Measurements from ENCODE around the gene GRM3. TPM values are rescaled to one million over a fixed set of nuclear protein-coding genes. Genes with fewer than 3 reads are reported as not detected.

Gene GRM3
- total and polyA plus RNA-seq, 2 of the 13 experiments (the other 11 are each of a cell fraction or from before 2014, with no cell fraction given): not detected

GRCh38 chr7:86876146-86876545 is 232.4 kb downstream of the GRM3 start:
- intact Hi-C loops (cut with micrococcal nuclease; ENCODE audit: unreplicated experiment) (no loop called here), in situ Hi-C loops (cut with HindIII; ENCODE audit: extremely low pct_ligation_motif_present, low pct_unique_long_range_greater_than_20kb) (no loop called here)
- no peak for TF ChIP-seq SP1 (IDR thresholded peaks at IDR 0.05)
- no peak for TF ChIP-seq SP1 (CRISPR knock-in tag; IDR thresholded peaks at IDR 0.05)
- TF ChIP-seq JARID2 (CRISPR knock-in tag; IDR thresholded peaks at IDR 0.05; ENCODE audit: insufficient replicate concordance): no peak
- no peak for TF ChIP-seq ZNF367 (CRISPR knock-in tag; IDR thresholded peaks at IDR 0.05; ENCODE audit: borderline replicate concordance)
- TF ChIP-seq RBFOX2 (IDR thresholded peaks at IDR 0.05; ENCODE audit: low read depth, low read length): no peak
- no peak for TF ChIP-seq KDM2A (CRISPR knock-in tag; IDR thresholded peaks at IDR 0.05; ENCODE audit: borderline replicate concordance, low read depth)
- no peak for TF ChIP-seq LRRFIP1 (CRISPR knock-in tag; conservative IDR thresholded peaks at IDR 0.05)
- no peak for TF ChIP-seq ZNF207 (IDR thresholded peaks at IDR 0.05; ENCODE audit: borderline replicate concordance)
- TF ChIP-seq GATAD2A (CRISPR knock-in tag; IDR thresholded peaks at IDR 0.05): no peak
- no peak for TF ChIP-seq ZSCAN9 (CRISPR knock-in tag; IDR thresholded peaks at IDR 0.05; ENCODE audit: borderline replicate concordance)
- TF ChIP-seq GLMP (CRISPR knock-in tag; IDR thresholded peaks at IDR 0.05; ENCODE audit: borderline replicate concordance): no peak
- TF ChIP-seq, protein P1, sequence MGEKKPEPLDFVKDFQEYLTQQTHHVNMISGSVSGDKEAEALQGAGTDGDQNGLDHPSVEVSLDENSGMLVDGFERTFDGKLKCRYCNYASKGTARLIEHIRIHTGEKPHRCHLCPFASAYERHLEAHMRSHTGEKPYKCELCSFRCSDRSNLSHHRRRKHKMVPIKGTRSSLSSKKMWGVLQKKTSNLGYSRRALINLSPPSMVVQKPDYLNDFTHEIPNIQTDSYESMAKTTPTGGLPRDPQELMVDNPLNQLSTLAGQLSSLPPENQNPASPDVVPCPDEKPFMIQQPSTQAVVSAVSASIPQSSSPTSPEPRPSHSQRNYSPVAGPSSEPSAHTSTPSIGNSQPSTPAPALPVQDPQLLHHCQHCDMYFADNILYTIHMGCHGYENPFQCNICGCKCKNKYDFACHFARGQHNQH (CRISPR knock-in tag; IDR thresholded peaks at IDR 0.05): no peak
- TF ChIP-seq PAWR (CRISPR knock-in tag; IDR thresholded peaks at IDR 0.05; ENCODE audit: borderline replicate concordance): no peak
- no peak for TF ChIP-seq MAF1 (CRISPR knock-in tag; IDR thresholded peaks at IDR 0.05; ENCODE audit: borderline replicate concordance)
- TF ChIP-seq ZNF768 (CRISPR knock-in tag; IDR thresholded peaks at IDR 0.05): no peak
- no peak for TF ChIP-seq MTF2 (CRISPR knock-in tag; IDR thresholded peaks at IDR 0.05; ENCODE audit: borderline replicate concordance)
- TF ChIP-seq ZNF883 (CRISPR knock-in tag; IDR thresholded peaks at IDR 0.05; ENCODE audit: not compliant biosample characterization): no peak
- TF ChIP-seq CBFB (CRISPR knock-in tag; IDR thresholded peaks at IDR 0.05): no peak
- TF ChIP-seq FOXK1 (CRISPR knock-in tag; IDR thresholded peaks at IDR 0.05; ENCODE audit: borderline replicate concordance, low read depth): no peak
- Histone ChIP-seq H3K27ac (ENCODE audit: extremely low read length, insufficient read depth, low read length) (no peak overlapping the region), H3K9me3 (ENCODE audit: low read length) (no peaks in the 10 kb centered on the region), H3K27me3 (ENCODE audit: control insufficient read depth in 1 of 2, insufficient read depth in 2 of 2, low read length in 2 of 2) (no peaks in the 10 kb centered on the region), H3K4me1 (ENCODE audit: insufficient read depth, low read length) (no peaks in the 10 kb centered on the region), H3K4me3 (replicated peaks in 1 of 3; ENCODE audit: insufficient read depth in 1 of 3, low read depth in 2 of 3, low read length in 3 of 3) (no peak overlapping the region), H4K20me1 (ENCODE audit: insufficient read depth, low read length) (no peaks in the 10 kb centered on the region), H3K4me2 (ENCODE audit: low read depth, low read length) (no peak overlapping the region), H3K9ac (ENCODE audit: insufficient read depth, low read depth, low read length) (no peak overlapping the region), H3K79me2 (ENCODE audit: insufficient read depth, low read length) (no peaks in the 10 kb centered on the region), H2AFZ (ENCODE audit: low read length) (no peak overlapping the region), H3K36me3 (replicated peaks in 1 of 2; ENCODE audit: control insufficient read depth in 1 of 2, insufficient read depth in 2 of 2, low read length in 2 of 2) (no peaks in the 10 kb centered on the region)
- no TSS peak for BruUV-seq (replicated peaks)
- ATAC-seq (no peak), FAIRE-seq (no peak), DNase-seq (ENCODE audit: low spot score) (no peak)
- ChIA-PET CTCF (ENCODE audit: low intra/inter-chr PET ratio, low total read pairs) (no interaction called here), POLR2A (no interaction called here)

All from HepG2 (cell line).